Pancreas (tissue), 10 donors: ENCODE results near the gene SKIL. TPM values are rescaled to one million over a fixed set of nuclear protein-coding genes. Genes with fewer than 3 reads are reported as not detected.

Source experiments
- ATAC-seq, 4 donors: fragments of 200-7000 bp; cut with Tn5 transposase; one replicate each; pipeline versions ENCODE4 v1.8.0 to v1.9.1; 2020; ENCODE audit warnings: mild to moderate bottlenecking in 4 of 4, moderate library complexity in 4 of 4
- DNase-seq, 6 donors: peaks; one replicate each; pipeline ENCODE4 v3.0.0-alpha.2; 2020
- FAIRE-seq: peaks from 2 replicates; lab custom pipeline; 2012; peaks lifted over from hg19 to GRCh38; lab: Jason Lieb, UNC
- H3K27ac ChIP-seq, 4 donors: fragments of 200-600 bp; sonication (generic); 1 replicate in 3 of 4; 2 replicates in 1 of 4; pipeline versions ENCODE4 v1.5.0 to v1.8.0; 2020
- H3K27me3 ChIP-seq, 4 donors: fragments of 200-600 bp; one replicate each; pipeline ENCODE4 v1.8.0; 2021
- H3K36me3 ChIP-seq, 3 donors: fragments of 200-600 bp; sonication (generic) in 1 of 3; one replicate each; pipeline versions ENCODE4 v1.5.0 to v1.8.0; 2020 to 2021
- H3K4me1 ChIP-seq, 3 donors: fragments of 200-600 bp; one replicate each; pipeline ENCODE4 v1.8.0; 2021
- H3K4me3 ChIP-seq, 4 donors: fragments of 200-600 bp; sonication (generic) in 2 of 4; one replicate each; pipeline versions ENCODE4 v1.5.0 to v1.8.0; 2020 to 2021
- H3K9me3 ChIP-seq, 4 donors: fragments of 200-600 bp; one replicate each; pipeline ENCODE4 v1.8.0; 2021
- WGBS, 2 donors: extraction: QIAGEN DNeasy Blood & Tissue Kit; methylation state at CpG; one replicate each; pipeline ENCODE4 v1.1.7; 2013; 5-methylcytosine and 5-hydroxymethylcytosine counted together
- intact Hi-C, 3 donors: fragments of 100-400 bp; cut with DNase I; formaldehyde crosslinking; loops; one replicate each; pipeline versions ENCODE4 v1.11.1 to v1.14.2; 2022
- polyA plus RNA-seq, 2 donors: library from polyadenylated mRNA; stranded (reverse); fragments of 200-250 nt; gene quantifications; one replicate each; pipeline ENCODE4 v1.2.3, GENCODE V29; 2013
- total RNA-seq, 6 donors: library from RNA; stranded (reverse); fragmentation: NEBNext Ultra II Directional in 4 of 6; extraction: Animal tissue kit (Norgen Biotek cat#: 25700) in 4 of 6; gene quantifications; one replicate each; pipeline versions ENCODE4 v1.2.1 to v1.2.4, GENCODE V29; 2021 to 2023
- TF ChIP-seq, protein P1 (sequence below), 4 donors: fragments of 200-600 bp; sonication (generic) in 3 of 4; IDR thresholded peaks; one replicate each; pipeline versions ENCODE4 v1.5.0 to v1.8.0; 2021; ENCODE audit warnings: antibody characterized with exemption in 4 of 4
- donor health status: healthy with polysubstance abuse.
- donor health status: DM: no; HTN: no; CAD: no; lungs with moderate emphysema.
- donor health status: DM: no; HTN: no; CAD: no.
- donor health status: control.
- donor health status: control.
- donor health status: Bipolar disorder and iron deficiency.
- donor health status: DM: yes; HTN: yes; CAD: no.
- donor health status: DM: no; HTN: no; CAD: no.
- donor health status: DM: no; HTN: no; CAD: no.
- donor health status: DM: yes; HTN: yes; CAD: no.

Gene SKIL
- total and polyA plus RNA-seq, 8 donors = 5.1 to 52.1 (median 15.9) TPM

DNA sequence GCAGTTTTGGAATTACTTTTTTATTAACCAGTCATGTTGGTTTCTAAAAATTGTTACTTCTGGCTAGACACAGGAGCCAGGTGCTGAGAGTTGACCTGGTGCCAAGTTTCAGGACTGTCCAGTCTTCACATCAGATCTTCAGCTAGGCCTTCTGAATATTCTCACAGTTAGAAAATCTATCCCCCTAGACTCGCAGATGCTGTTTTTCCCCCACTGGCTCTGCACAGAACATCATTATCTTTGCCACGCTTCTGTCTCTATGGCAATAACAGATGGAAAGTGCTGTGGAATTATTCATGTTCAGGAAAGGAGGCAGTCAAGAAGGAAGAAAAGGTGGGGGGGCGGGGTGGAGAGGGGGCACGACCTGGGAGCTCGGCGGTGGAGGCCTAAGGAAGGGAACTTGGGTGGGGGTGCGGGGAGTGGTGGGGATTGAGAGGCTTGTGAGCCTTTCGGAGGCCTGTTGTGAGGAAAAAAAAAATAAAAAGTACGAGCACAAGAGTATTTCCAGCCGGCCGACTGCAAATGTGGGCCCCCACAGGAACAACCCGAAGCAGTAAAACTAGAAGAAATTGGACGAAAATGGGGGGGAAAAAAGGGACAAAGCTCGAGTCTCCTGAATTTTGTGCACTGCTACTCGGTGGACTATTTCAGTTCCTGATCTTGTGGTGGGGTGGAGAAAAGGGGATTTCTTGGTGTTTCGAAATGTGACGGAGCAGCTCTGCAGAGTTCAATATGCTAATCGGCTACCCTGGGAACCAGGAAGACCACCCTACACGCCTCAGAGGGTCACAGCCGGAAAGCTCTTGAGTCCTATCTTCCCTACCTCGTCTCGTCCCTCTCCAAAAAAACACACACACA, 1.5 kb upstream of the SKIL start:
- peaks cover 3 to 23% (median 9%) of the 10 kb centered on the region in 3 donors for H3K4me1 ChIP-seq
- FAIRE-seq (no peak), ATAC-seq (peak in 2 of 4 donors; percentile 12 to 24)

DNA sequence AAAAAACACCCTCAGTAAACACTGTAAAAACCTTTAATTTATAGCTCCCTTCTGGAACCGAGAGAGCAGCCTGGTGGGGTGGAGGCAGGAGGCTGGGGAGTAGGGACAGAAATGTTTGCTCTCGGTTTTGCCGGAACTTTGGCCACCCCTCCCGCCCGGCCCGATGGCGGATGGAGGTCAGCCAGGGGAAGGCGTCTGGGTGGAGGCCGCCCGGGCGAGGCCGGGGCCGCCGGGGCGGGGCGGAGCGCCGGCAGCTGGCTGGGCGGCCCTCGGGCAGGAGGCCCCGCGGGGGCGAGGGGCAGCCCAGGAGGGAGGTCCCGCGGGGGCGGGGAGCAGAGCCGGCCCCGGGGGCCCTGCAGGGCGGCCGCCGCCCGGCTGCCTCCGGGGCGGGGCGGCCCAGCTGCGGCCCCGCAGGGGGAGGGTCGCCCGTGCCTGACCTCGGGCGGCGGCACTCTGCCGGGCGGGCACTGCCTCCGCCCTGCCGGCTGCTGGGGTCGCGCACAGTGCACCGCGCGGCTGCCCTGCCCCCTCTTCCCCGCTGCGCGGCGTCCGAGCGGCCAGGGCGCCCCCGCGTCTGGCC, 829 bp upstream of the SKIL start:
- H3K9me3 ChIP-seq = no peaks in the 10 kb centered on the region
- peak overlapping the region; percentile 91 to 99 (median 99) for H3K27ac ChIP-seq
- 1 to 5% methylated on average over 7 to 60 of the region's 60 CpGs for WGBS, 2 donors
- TF ChIP-seq, protein P1, sequence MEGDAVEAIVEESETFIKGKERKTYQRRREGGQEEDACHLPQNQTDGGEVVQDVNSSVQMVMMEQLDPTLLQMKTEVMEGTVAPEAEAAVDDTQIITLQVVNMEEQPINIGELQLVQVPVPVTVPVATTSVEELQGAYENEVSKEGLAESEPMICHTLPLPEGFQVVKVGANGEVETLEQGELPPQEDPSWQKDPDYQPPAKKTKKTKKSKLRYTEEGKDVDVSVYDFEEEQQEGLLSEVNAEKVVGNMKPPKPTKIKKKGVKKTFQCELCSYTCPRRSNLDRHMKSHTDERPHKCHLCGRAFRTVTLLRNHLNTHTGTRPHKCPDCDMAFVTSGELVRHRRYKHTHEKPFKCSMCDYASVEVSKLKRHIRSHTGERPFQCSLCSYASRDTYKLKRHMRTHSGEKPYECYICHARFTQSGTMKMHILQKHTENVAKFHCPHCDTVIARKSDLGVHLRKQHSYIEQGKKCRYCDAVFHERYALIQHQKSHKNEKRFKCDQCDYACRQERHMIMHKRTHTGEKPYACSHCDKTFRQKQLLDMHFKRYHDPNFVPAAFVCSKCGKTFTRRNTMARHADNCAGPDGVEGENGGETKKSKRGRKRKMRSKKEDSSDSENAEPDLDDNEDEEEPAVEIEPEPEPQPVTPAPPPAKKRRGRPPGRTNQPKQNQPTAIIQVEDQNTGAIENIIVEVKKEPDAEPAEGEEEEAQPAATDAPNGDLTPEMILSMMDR (IDR thresholded peaks at IDR 0.05) = no peak
- intact Hi-C loops = no loop called here
- no peaks in the 10 kb centered on the region for H3K36me3 ChIP-seq
- FAIRE-seq = no peak
- DNase-seq = peak; percentile 83 to 92 (median 88)
- H3K4me3 ChIP-seq = peak overlapping the region in 3 of 4 donors; percentile 94 to 96 (median 95)
- H3K4me1 ChIP-seq = peaks cover 7 to 25% (median 14%) of the 10 kb centered on the region in 3 donors
- H3K27me3 ChIP-seq = no peaks in the 10 kb centered on the region
- ATAC-seq = peak; percentile 62 to 73 (median 70)

More for the DNA sequence above, 1.5 kb upstream of the SKIL start:
- Histone ChIP-seq H3K9me3 (no peaks in the 10 kb centered on the region), H3K36me3 (no peaks in the 10 kb centered on the region), H3K27ac (peak overlapping the region; percentile 91 to 99 (median 99)), H3K27me3 (no peaks in the 10 kb centered on the region), H3K4me3 (peak overlapping the region in 3 of 4 donors; percentile 94 to 96 (median 95))
- DNase-seq = peak in 4 of 6 donors; percentile 42 to 57 (median 50)
- 2 to 3% methylated on average over 22 of the region's 22 CpGs for WGBS, 2 donors
- intact Hi-C loops = no loop called here
- TF ChIP-seq, protein P1 (IDR thresholded peaks at IDR 0.05) = no peak

DNA sequence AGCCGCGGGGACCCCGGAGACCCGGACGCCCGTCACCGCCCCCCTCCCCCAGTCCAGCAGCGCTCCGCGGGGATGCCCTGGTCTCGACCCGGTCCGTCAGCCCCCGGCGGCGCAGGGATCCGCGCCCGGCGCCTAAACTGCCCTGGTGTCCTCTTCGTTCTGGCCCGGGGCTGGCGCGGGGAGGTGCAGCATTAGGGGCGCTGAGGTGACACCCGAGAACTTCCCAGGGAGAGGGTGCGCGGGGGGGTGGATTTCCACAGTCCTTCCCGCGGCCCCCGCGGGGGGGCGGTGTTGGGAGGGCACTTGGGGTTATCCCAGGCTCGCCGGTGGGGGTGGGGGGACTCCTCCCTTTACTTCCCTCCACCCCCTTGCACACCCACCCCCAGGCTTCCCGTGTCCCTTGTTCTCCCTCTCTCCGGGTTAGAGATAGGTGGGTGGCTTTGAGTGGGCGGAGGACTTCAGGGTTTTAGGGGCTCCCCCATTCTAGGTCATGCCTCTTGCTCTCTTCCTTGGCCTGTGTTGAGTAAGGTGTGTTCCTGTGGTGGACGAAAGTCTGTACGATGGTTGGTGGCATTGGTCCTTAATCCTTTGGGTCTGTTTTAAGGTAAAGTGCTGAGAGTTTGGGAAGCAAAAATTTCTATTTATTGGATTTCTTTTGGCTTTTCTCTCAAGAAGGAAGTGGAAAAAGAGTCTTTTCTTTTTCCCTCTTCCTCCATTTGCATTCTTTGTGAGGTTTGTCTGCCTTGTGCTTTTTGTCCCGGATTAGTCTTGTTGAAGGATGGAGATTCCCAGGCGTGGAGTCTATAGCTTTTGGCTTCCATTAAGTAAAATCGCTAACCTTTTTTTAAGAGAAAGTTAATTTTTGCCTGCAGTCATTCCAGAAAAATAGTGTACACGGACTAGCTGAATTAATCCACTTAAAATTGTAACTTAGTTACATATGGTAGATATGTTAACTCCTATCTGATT, 811 bp downstream of the SKIL start:
- DNase-seq = peak; percentile 76 to 88 (median 86)
- intact Hi-C loops = no loop called here
- Histone ChIP-seq H3K4me1 (peaks cover 9 to 35% (median 14%) of the 10 kb centered on the region in 3 donors), H3K27ac (peak overlapping the region; percentile 87 to 99 (median 99)), H3K9me3 (no peaks in the 10 kb centered on the region), H3K36me3 (no peaks in the 10 kb centered on the region), H3K27me3 (no peaks in the 10 kb centered on the region), H3K4me3 (peak overlapping the region; percentile 93 to 96 (median 94))
- no peak for FAIRE-seq
- ATAC-seq = peak; percentile 36 to 56 (median 50)
- 5 to 6% methylated on average over 35 to 44 of the region's 44 CpGs for WGBS, 2 donors
- TF ChIP-seq, protein P1 (IDR thresholded peaks at IDR 0.05) = peak in 1 of 4 donors; percentile 11

DNA sequence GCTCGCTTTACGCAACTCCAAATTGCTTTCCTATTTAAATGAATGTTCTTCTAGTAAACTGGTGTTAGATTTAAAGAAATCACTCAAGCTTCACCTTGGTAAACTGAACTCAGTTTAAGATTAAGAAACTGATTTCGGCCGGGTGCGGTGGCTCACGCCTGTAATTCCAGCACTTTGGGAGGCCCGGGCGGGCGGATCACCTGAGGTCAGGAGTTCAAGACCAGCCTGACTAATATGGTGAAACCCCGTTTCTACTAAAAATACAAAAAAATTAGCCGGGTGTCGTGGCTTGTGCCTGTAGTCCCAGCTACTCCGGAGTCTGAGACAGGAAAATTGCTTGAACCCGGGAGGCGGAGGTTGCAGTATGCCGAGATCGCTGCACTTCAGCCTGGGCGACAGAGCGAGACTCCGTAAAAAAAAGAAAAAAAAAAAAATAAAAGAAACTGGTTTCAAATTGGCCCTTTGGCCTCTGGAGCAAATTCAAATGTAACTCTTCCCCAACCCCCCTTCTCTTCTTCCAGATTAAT, 1.7 kb downstream of the SKIL start:
- 89 to 90% methylated on average over 20 of the region's 20 CpGs for WGBS, 2 donors
- Histone ChIP-seq H3K4me3 (peak overlapping the region in 2 of 4 donors; percentile 94 to 96), H3K27ac (no peak overlapping the region), H3K27me3 (no peaks in the 10 kb centered on the region), H3K9me3 (no peaks in the 10 kb centered on the region), H3K36me3 (no peaks in the 10 kb centered on the region), H3K4me1 (peaks cover 9 to 35% (median 14%) of the 10 kb centered on the region in 3 donors)
- intact Hi-C loops = no loop called here
- TF ChIP-seq, protein P1 (IDR thresholded peaks at IDR 0.05) = no peak
- ATAC-seq = no peak
- DNase-seq = no peak
- no peak for FAIRE-seq
